Measurements from ENCODE around the gene ADAR.

GRCh38 chr1:154628121-154628405 lies 20.1 kb upstream of the ADAR start:
- TF ChIP-seq CTCF (IDR thresholded peaks at IDR 0.05) (no peak), POLR2AphosphoS5 (IDR thresholded peaks at IDR 0.05) (no peak), POLR2A (IDR thresholded peaks at IDR 0.05) (no peak)
